GM12891 (cell line): ENCODE data around the gene TIPRL.
"Not testable (repeated sequence)": the region's sequence is repeated elsewhere in the genome, so short reads cannot be mapped to it uniquely, and the experiment has no call there.

ENCODE experiments used
- POLR2A ChIP-seq: IDR thresholded peaks from 2 replicates; pipeline ENCODE4 v1.6.1; 2011; ENCODE audit warnings: low read depth, low read length, control low read depth
- POLR2AphosphoS5 ChIP-seq: IDR thresholded peaks from 2 replicates; pipeline ENCODE4 v1.6.1; 2011; ENCODE audit warnings: low read depth, low read length, control low read depth
- SPI1 ChIP-seq: IDR thresholded peaks from 2 replicates; pipeline ENCODE4 v1.6.1; 2011; ENCODE audit warnings: low read depth, low read length, control low read depth
- TAF1 ChIP-seq: IDR thresholded peaks from 2 replicates; pipeline ENCODE4 v1.6.1; 2011; ENCODE audit warnings: low read depth, low read length, control low read depth

DNA sequence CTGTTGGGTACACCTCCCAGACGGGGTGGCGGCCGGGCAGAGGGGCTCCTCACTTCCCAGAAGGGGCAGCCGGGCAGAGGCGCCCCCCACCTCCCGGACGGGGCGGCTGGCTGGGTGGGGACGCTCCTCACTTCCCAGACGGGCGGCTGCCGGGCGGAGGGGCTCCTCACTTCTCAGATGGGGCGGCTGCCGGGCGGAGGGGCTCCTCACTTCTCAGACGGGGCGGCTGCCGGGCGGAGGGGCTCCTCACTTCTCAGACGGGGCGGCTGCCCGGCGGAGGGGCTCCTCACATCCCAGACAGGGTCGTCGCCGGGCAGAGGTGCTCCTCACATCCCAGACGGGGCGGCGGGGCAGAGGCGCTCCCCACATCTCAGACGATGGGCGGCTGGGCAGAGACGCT, 28.9 kb downstream of the TIPRL start:
- TF ChIP-seq POLR2A, POLR2AphosphoS5, TAF1, SPI1: not testable (repeated sequence)
